WERI-Rb-1 (cell line): ENCODE measurements around the gene SLC5A10.

ENCODE experiments used
- DNase-seq: peaks from one replicate; pipeline ENCODE4 v3.0.0-alpha.2; 2020
- H3K27ac ChIP-seq: fragments of 250-450 bp; sonication (Bioruptor Pico); 2 replicates; pipeline ENCODE4 v1.5.1; 2020; ENCODE audit warnings: mild to moderate bottlenecking, moderate library complexity
- H3K27me3 ChIP-seq: fragments of 250-450 bp; sonication (Bioruptor Pico); 2 replicates; pipeline ENCODE4 v1.5.1; 2021; ENCODE audit warnings: mild to moderate bottlenecking, low read depth, moderate library complexity; ENCODE audit not compliant: insufficient read depth, severe bottlenecking
- H3K36me3 ChIP-seq: fragments of 250-450 bp; sonication (Bioruptor Pico); 2 replicates; pipeline ENCODE4 v1.5.1; 2020; ENCODE audit warnings: mild to moderate bottlenecking, moderate library complexity
- H3K4me3 ChIP-seq: 2 replicates; pipeline ENCODE4 v1.5.1; 2011; ENCODE audit warnings: low read depth, mild to moderate bottlenecking, control low read depth, low read length
- H3K9me3 ChIP-seq: fragments of 250-450 bp; sonication (Bioruptor Pico); 2 replicates; pipeline ENCODE4 v1.5.1; 2021; ENCODE audit warnings: mild to moderate bottlenecking, moderate library complexity; ENCODE audit not compliant: severe bottlenecking
- CTCF ChIP-seq: IDR thresholded peaks from 2 replicates; pipeline ENCODE4 v1.5.1; 2011; ENCODE audit warnings: low read depth, mild to moderate bottlenecking, control low read depth, inconsistent platforms, low read length

SLC5A10 gene

DNA sequence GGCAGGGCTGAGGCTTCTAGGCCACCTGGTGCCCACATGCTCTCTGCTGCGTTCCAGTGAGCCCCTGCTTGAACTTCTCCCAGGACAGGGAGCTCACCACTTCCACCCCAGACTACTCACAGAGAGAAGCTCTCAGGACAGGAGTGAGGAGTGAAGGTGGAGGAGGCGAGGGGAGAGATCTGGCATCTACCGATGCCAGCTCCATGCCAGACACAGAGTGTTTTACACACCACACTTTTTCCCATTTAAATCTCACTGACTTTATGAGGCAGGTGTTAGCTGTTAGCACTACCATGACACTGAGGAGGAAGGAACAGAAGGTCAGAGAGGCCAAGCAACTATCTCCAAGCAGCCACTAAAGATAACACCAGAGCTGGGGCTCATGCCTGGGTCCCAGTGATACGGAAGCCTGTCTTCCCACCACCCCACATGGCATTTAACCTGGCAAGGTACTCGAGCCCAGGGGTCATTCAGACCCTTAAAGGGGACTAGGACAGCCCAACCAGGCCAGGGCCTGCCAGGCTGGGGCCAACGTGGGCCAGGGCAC, 45.8 kb downstream of the SLC5A10 start:
- Histone ChIP-seq H3K27ac (no peak overlapping the region), H3K36me3 (no peaks in the 10 kb centered on the region)
- no peak for TF ChIP-seq CTCF

GRCh38 chr17:18999394-18999793, 47.4 kb downstream of the SLC5A10 start:
- Histone ChIP-seq H3K9me3 (no peaks in the 10 kb centered on the region), H3K36me3 (no peaks in the 10 kb centered on the region), H3K27me3 (no peaks in the 10 kb centered on the region), H3K27ac (no peak overlapping the region), H3K4me3 (no peak overlapping the region)
- no peak for TF ChIP-seq CTCF
- DNase-seq, result no peak

More for the DNA sequence above, 45.8 kb downstream of the SLC5A10 start:
- no peak overlapping the region for H3K4me3 ChIP-seq
- no peaks in the 10 kb centered on the region for H3K27me3 ChIP-seq
- no peak for DNase-seq
- no peaks in the 10 kb centered on the region for H3K9me3 ChIP-seq

DNA sequence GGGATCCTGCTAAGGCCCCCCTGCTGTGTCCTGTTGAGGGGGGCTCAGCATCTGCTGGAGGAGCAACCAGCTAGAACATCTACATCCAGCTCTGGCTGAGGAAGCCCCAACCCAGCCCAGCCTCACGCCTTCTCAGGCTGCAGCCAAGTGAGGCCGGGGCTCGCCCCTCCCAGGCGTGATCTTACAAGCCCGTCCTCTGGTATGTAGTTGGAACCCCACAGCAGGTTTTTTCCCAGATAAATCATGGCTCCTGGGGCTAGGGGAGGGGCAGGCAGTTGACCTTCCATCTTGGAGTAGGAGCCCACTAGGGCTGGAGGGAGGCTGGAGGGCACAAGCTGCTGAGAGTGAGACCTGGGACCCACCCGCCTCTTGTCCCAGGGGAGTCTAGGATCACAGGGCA, 47.9 kb downstream of the SLC5A10 start:
- H3K9me3 ChIP-seq, result no peaks in the 10 kb centered on the region
- no peak for TF ChIP-seq CTCF
- H3K27me3 ChIP-seq, result no peaks in the 10 kb centered on the region
- no peak overlapping the region for H3K4me3 ChIP-seq
- H3K27ac ChIP-seq, result no peak overlapping the region
- no peaks in the 10 kb centered on the region for H3K36me3 ChIP-seq
- no peak for DNase-seq

DNA sequence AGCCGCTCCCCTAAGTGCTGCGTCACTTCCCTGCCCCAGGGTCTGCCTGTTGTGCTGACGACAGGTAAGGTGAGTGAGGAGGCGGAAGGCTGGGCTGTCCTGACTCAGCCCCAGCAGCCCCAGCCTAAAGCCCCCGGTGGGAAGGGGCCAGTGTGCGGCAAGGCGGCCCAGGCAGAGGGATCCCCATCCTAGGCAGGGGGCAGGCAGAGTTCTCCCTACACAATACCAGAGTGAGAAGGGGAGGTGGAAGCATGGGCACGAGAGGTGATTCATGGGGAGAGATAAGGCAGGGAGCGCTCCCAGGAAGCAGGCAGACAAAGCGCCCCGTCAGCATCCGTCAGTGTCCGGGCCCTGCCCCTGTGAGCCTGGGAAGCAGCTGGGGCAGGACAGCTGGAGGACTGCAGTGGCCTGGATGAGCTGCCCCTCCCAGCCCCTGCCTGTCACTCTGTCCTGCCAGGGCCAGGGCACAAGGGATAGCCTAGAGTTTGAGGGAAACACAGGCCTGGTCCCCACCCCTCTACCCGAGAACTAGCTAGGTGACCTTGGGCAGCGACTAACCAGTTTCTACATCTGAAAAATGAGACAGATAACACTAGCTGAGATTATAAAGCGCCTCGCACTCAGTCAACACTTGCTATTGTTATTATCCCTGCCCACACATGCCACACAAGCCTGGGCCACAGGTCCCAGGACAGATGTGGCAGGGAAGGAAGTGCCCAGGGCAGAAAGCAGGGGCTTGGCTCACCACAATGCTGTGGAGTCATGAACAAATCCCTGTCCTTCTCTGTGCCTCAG, 48.8 kb downstream of the SLC5A10 start:
- TF ChIP-seq CTCF, result no peak

DNA sequence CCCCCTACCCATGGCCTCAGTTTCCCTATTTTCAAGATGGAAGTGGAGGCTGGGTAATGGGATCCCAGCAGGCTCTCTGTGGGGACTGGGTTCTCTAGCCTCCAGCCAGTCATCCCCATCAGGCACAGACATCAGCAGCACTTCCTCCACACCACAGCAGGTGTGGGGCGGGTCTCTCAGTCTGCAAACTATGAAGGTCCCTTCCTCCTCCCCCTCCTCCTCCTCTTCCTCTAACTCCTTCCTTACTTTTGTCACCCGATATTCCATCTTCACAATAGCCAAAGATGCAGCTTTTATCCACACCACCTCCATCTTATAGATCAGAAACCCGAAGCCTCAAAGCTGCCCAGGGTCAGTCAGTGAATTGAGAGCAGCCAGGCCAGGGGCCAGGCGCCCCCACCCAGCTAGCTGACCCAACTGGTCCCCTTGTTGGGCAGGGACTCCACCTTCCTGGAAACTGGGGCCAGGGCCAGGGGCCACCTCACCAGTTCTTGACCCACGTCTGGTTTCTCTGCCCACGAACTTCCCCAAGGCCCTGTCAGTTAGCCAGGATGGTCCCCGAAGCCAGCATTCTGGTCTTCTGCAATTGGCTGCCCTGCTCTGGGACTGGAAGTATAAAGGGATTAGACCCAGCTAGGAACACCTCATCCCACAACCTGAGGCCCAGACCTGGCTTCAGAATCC, 50.1 kb downstream of the SLC5A10 start:
- H3K4me3 ChIP-seq, result no peak overlapping the region

More for the DNA sequence above, 48.8 kb downstream of the SLC5A10 start:
- Histone ChIP-seq H3K27me3 (no peaks in the 10 kb centered on the region), H3K4me3 (no peak overlapping the region), H3K36me3 (no peaks in the 10 kb centered on the region), H3K9me3 (no peaks in the 10 kb centered on the region), H3K27ac (no peak overlapping the region)
- DNase-seq, result no peak

More for the DNA sequence above, 50.1 kb downstream of the SLC5A10 start:
- peaks cover 4% of the 10 kb centered on the region for H3K9me3 ChIP-seq
- no peak for DNase-seq
- no peak for TF ChIP-seq CTCF
- no peaks in the 10 kb centered on the region for H3K27me3 ChIP-seq
- no peak overlapping the region for H3K27ac ChIP-seq
- no peaks in the 10 kb centered on the region for H3K36me3 ChIP-seq
